ELF-1 (cell line): ENCODE data around the gene NFE2L2.
"Not testable (repeated sequence)": the region's sequence is repeated elsewhere in the genome, so short reads cannot be mapped to it uniquely, and the experiment has no call there.

Experiments
- DNase-seq: peaks from one replicate; pipeline ENCODE4 v3.0.0-alpha.2; 2016; ENCODE audit warnings: low read depth, low spot score

NFE2L2 gene

GRCh38 chr2:177195194-177195593 lies 69.3 kb downstream of the NFE2L2 start:
- no peak for DNase-seq

GRCh38 chr2:177193240-177193639 lies 71.3 kb downstream of the NFE2L2 start:
- no peak for DNase-seq

- no peak for DNase-seq
Observed at GRCh38 chr2:177192788-177193187, 71.7 kb downstream of the NFE2L2 start.

- no peak for DNase-seq
Observed at GRCh38 chr2:177190941-177191340, 73.6 kb downstream of the NFE2L2 start.

- no peak for DNase-seq
Observed at GRCh38 chr2:177188482-177189469, 75.8 kb downstream of the NFE2L2 start.

- peak; percentile 23 for DNase-seq
Observed at GRCh38 chr2:177187631-177188312, 76.8 kb downstream of the NFE2L2 start.

GRCh38 chr2:177186038-177186437 lies 78.5 kb downstream of the NFE2L2 start:
- not testable (repeated sequence) for DNase-seq

GRCh38 chr2:177184606-177185005 lies 79.9 kb downstream of the NFE2L2 start:
- DNase-seq = no peak

GRCh38 chr2:177183860-177184259 lies 80.7 kb downstream of the NFE2L2 start:
- no peak for DNase-seq
